ENCODE results near the gene PKHD1. TPM values are rescaled to one million over a fixed set of nuclear protein-coding genes. Genes with fewer than 3 reads are reported as not detected.

PKHD1 gene
- total RNA-seq, 6 experiments from 2014 or later = 1.2 to 3.0 (median 2.3) TPM

GRCh38 chr6:51633424-51633823, 454.0 kb downstream of the PKHD1 start:
- WGBS (ENCODE audit: insufficient coverage, low coverage, low lambda C conversion rate, missing lambda C conversion rate) = 44% methylated on average over 1 of the region's 1 CpG
- no peaks in the 10 kb centered on the region for H3K36me3 ChIP-seq
- ATAC-seq = no peak

DNA sequence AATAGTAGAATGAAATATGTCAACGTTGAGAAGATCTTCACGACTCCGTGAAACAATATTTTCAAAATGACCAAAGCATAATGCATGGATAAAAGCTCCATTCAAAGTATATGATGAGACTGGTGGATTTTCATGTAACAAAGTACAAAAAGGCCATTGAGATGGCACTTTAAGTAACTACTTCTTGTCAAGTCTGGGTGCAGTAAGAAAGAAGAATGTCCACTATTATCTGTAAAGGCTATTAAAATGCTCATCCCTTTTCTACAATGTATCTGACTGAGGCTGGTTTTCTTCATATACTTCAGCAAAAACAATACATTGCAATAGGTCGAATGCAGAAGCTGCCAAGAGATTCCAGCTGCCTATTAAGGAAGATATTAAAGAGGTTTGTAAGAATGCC, 457.4 kb downstream of the PKHD1 start:
- no peaks in the 10 kb centered on the region for H3K9me3 ChIP-seq
- intact Hi-C loops (cut with DNase I) = no loop called here
- DNase-seq = no peak
- no peaks in the 10 kb centered on the region for H3K27me3 ChIP-seq
- no peaks in the 10 kb centered on the region for H3K36me3 ChIP-seq
- ATAC-seq = no peak
- H3K4me1 ChIP-seq = no peaks in the 10 kb centered on the region
- H3K27ac ChIP-seq = no peak overlapping the region
- WGBS (ENCODE audit: insufficient coverage, low coverage, low lambda C conversion rate, missing lambda C conversion rate) = 78% methylated on average over 4 of the region's 4 CpGs
- TF ChIP-seq POLR2A (IDR thresholded peaks at IDR 0.05) = no peak
- TF ChIP-seq, protein P1, sequence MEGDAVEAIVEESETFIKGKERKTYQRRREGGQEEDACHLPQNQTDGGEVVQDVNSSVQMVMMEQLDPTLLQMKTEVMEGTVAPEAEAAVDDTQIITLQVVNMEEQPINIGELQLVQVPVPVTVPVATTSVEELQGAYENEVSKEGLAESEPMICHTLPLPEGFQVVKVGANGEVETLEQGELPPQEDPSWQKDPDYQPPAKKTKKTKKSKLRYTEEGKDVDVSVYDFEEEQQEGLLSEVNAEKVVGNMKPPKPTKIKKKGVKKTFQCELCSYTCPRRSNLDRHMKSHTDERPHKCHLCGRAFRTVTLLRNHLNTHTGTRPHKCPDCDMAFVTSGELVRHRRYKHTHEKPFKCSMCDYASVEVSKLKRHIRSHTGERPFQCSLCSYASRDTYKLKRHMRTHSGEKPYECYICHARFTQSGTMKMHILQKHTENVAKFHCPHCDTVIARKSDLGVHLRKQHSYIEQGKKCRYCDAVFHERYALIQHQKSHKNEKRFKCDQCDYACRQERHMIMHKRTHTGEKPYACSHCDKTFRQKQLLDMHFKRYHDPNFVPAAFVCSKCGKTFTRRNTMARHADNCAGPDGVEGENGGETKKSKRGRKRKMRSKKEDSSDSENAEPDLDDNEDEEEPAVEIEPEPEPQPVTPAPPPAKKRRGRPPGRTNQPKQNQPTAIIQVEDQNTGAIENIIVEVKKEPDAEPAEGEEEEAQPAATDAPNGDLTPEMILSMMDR (IDR thresholded peaks at IDR 0.05) = no peak
- H3K4me3 ChIP-seq = no peak overlapping the region

More at GRCh38 chr6:51633424-51633823, 454.0 kb downstream of the PKHD1 start:
- intact Hi-C loops (cut with DNase I) = no loop called here
- H3K4me3 ChIP-seq = no peak overlapping the region
- H3K9me3 ChIP-seq = no peaks in the 10 kb centered on the region
- no peak overlapping the region for H3K27ac ChIP-seq
- H3K4me1 ChIP-seq = no peaks in the 10 kb centered on the region
- DNase-seq = no peak
- TF ChIP-seq, protein P1 (IDR thresholded peaks at IDR 0.05) = no peak
- no peak for TF ChIP-seq POLR2A (IDR thresholded peaks at IDR 0.05)
- no peaks in the 10 kb centered on the region for H3K27me3 ChIP-seq

DNA sequence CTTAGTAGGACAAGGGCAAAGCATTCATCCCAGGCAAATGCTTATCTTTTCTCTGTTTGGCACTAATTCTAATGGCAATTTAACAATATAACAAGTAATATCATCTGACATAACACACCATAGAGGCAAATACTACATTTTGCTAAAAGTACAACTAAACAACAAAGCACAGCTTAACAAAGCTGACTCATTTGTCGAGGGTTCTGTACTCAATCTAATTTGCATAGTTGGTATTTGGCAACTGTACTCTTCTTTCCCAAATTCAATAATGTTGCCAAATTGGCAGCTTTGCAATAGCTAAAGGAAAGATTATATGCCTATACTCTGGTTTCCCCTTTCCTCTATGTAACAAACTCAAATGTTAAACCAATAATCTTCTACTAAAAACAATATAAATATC, 461.0 kb downstream of the PKHD1 start:
- H3K4me3 ChIP-seq = no peak overlapping the region
- H3K4me1 ChIP-seq = no peaks in the 10 kb centered on the region
- ATAC-seq (peak in 1 of 4 donors; percentile 48), DNase-seq (no peak)
- TF ChIP-seq, protein P1 (IDR thresholded peaks at IDR 0.05) = no peak
- TF ChIP-seq POLR2A (IDR thresholded peaks at IDR 0.05) = no peak
- no peak overlapping the region for H3K27ac ChIP-seq
- H3K36me3 ChIP-seq = no peaks in the 10 kb centered on the region
- intact Hi-C loops (cut with DNase I) = no loop called here
- 33% methylated on average over 1 of the region's 1 CpG for WGBS (ENCODE audit: insufficient coverage, low coverage, low lambda C conversion rate, missing lambda C conversion rate)
- H3K27me3 ChIP-seq = no peaks in the 10 kb centered on the region
- H3K9me3 ChIP-seq = no peaks in the 10 kb centered on the region

GRCh38 chr6:51625566-51625965, 461.8 kb downstream of the PKHD1 start:
- Histone ChIP-seq H3K9me3 (no peaks in the 10 kb centered on the region), H3K4me3 (no peak overlapping the region), H3K36me3 (no peaks in the 10 kb centered on the region), H3K27me3 (no peaks in the 10 kb centered on the region), H3K27ac (no peak overlapping the region), H3K4me1 (no peaks in the 10 kb centered on the region)
- ATAC-seq (no peak), DNase-seq (no peak)
- TF ChIP-seq POLR2A (IDR thresholded peaks at IDR 0.05) = no peak
- TF ChIP-seq, protein P1 (IDR thresholded peaks at IDR 0.05) = no peak
- 89% methylated on average over 4 of the region's 4 CpGs for WGBS (ENCODE audit: insufficient coverage, low coverage, low lambda C conversion rate, missing lambda C conversion rate)
- intact Hi-C loops (cut with DNase I) = no loop called here

DNA sequence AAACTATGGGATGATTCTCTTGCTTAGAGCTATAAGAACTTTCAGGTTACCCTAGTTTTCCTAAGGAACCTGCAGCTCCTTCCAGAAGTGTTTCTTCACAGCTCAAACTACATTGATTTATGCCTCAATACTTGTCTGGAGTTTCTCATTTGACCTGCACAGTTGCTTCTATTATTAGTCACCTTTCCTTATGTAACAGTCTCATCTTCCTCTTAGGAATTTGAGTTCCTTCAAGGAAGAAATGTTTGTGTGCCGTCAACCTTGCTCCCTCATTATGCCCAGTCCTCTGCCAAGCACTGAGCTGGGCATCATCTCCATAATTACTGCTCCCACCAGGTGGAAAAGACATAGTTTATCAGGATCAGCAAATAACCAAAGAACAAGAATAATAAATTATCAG, 466.4 kb downstream of the PKHD1 start:
- Histone ChIP-seq H3K36me3 (no peaks in the 10 kb centered on the region), H3K4me1 (peaks cover 0 to 6% (median 2%) of the 10 kb centered on the region in 4 donors), H3K4me3 (no peak overlapping the region), H3K9me3 (no peaks in the 10 kb centered on the region), H3K27me3 (no peaks in the 10 kb centered on the region), H3K27ac (no peak overlapping the region)
- WGBS (ENCODE audit: insufficient coverage, low coverage, low lambda C conversion rate, missing lambda C conversion rate) = 75% methylated on average over 1 of the region's 1 CpG
- DNase-seq (no peak), ATAC-seq (no peak)
- intact Hi-C loops (cut with DNase I) = no loop called here
- TF ChIP-seq, protein P1 (IDR thresholded peaks at IDR 0.05) = no peak
- no peak for TF ChIP-seq POLR2A (IDR thresholded peaks at IDR 0.05)
